ENCODE results near the gene CDH5.

GRCh38 chr16:66344533-66345145 is 21.9 kb upstream of the CDH5 start:
- TF ChIP-seq EZH2 (IDR thresholded peaks at IDR 0.05) (no peak), POLR2AphosphoS5 (IDR thresholded peaks at IDR 0.05; ENCODE audit: borderline replicate concordance, low read depth, low read length) (no peak), FOXP2 (optimal IDR thresholded peaks at IDR 0.05; ENCODE audit: control extremely low read depth, extremely low read length, insufficient read depth) (no peak)
